Progenitor cell of endocrine pancreas (in vitro differentiated cells): ENCODE data around the gene RAB8A. TPM values are rescaled to one million over a fixed set of nuclear protein-coding genes. Genes with fewer than 3 reads are reported as not detected.

Experiments used
- DNase-seq: peaks from one replicate; pipeline ENCODE4 v3.0.0; 2021; ENCODE audit warnings: low spot score; ENCODE audit not compliant: unreplicated experiment
- H3K27ac Mint-ChIP-seq: 2 replicates; pipeline ENCODE4 v1.8.0; 2021; ENCODE audit warnings: mild to moderate bottlenecking, moderate library complexity, mixed read lengths
- H3K27me3 Mint-ChIP-seq: 2 replicates; pipeline ENCODE4 v1.8.0; 2021; ENCODE audit warnings: mixed read lengths
- H3K36me3 Mint-ChIP-seq: 2 replicates; pipeline ENCODE4 v1.8.0; 2022; ENCODE audit warnings: mixed read lengths; ENCODE audit not compliant: insufficient read depth
- H3K4me1 Mint-ChIP-seq: 2 replicates; pipeline ENCODE4 v1.8.0; 2021; ENCODE audit warnings: low read depth, mixed read lengths
- H3K4me3 Mint-ChIP-seq: 2 replicates; pipeline ENCODE4 v1.8.0; 2021; ENCODE audit warnings: low read depth, mild to moderate bottlenecking, moderate library complexity, mixed read lengths
- H3K9me3 Mint-ChIP-seq: 2 replicates; pipeline ENCODE4 v1.8.0; 2021; ENCODE audit warnings: low read depth, mixed read lengths
- total RNA-seq: library from RNA; stranded (reverse); gene quantifications from 2 replicates; pipeline ENCODE4 v1.2.1, GENCODE V29; 2021
- TF ChIP-seq, protein P1 (sequence below): fragments of 200-600 bp; sonication (generic); IDR thresholded peaks from one replicate; pipeline ENCODE4 v1.5.0; 2021; ENCODE audit warnings: antibody characterized with exemption, mild to moderate bottlenecking; ENCODE audit not compliant: unreplicated experiment

The RAB8A gene
- total RNA-seq, 1 donor from 2014 or later = 67.5 TPM

DNA sequence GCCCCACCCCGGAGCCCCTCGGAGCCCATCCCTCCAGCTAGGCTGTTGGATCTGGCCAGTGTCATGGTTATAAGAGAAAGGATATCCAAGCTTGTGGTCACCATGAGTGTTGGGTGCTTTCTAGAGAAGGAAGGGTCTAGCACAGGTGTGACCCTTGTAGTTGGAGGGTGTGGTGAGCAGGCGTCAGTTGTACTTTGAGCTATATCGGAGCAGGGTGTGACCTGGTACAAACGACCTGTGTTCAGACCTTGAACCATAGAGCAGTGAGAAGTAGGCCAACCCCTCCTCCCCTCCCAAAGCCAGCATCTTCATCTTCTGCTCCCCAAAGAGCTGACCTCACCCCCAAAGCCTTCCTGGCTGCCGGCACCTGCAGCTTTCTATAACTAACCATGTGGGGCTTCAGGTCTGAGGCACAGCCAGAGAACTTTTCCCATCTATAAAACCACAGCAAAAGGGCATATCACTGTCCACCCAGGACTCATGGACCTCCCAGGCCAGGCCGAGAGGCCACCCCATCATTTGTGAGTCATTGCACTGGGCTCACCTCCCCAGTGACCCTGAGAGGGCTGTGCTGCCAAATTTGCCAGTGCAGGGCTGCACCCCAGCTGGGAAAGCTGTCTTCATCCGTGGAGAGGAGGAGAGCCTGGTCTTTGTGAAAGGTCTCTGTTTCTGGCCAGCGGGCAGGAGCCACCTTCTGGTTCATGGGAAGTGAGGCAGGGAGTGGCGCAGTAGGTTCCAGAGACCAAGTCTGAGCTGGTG, 14.2 kb downstream of the RAB8A start:
- Mint-ChIP-seq H3K4me3 (no peak overlapping the region), H3K27ac (peak overlapping the region; percentile 64), H3K4me1 (no peaks in the 10 kb centered on the region), H3K9me3 (no peaks in the 10 kb centered on the region), H3K36me3 (peaks cover 21% of the 10 kb centered on the region), H3K27me3 (no peaks in the 10 kb centered on the region)
- DNase-seq = no peak
- TF ChIP-seq, protein P1, sequence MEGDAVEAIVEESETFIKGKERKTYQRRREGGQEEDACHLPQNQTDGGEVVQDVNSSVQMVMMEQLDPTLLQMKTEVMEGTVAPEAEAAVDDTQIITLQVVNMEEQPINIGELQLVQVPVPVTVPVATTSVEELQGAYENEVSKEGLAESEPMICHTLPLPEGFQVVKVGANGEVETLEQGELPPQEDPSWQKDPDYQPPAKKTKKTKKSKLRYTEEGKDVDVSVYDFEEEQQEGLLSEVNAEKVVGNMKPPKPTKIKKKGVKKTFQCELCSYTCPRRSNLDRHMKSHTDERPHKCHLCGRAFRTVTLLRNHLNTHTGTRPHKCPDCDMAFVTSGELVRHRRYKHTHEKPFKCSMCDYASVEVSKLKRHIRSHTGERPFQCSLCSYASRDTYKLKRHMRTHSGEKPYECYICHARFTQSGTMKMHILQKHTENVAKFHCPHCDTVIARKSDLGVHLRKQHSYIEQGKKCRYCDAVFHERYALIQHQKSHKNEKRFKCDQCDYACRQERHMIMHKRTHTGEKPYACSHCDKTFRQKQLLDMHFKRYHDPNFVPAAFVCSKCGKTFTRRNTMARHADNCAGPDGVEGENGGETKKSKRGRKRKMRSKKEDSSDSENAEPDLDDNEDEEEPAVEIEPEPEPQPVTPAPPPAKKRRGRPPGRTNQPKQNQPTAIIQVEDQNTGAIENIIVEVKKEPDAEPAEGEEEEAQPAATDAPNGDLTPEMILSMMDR = no peak

DNA sequence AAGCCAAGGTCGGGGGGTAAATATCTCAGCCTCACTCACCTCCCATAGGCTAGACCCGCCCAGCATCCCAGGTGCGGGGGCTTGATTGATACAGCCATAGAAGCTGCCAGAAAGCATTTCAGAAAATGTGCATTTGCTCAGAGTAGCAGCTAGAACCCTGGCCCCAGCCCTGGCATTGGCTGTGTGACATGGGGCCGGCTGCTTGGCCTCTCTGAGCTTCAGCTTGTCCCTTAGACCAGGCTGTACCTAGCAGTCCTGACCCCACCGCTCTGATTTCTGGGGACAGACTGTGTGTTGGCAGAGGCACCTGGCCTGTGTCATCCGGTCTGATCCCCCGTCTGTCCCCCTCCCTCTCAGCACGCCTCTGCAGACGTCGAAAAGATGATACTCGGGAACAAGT, 15.4 kb downstream of the RAB8A start:
- no peak overlapping the region for H3K27ac Mint-ChIP-seq
- TF ChIP-seq, protein P1 = no peak
- no peaks in the 10 kb centered on the region for H3K27me3 Mint-ChIP-seq
- no peaks in the 10 kb centered on the region for H3K4me1 Mint-ChIP-seq
- H3K9me3 Mint-ChIP-seq = peaks cover 9% of the 10 kb centered on the region
- DNase-seq = no peak
- H3K4me3 Mint-ChIP-seq = no peak overlapping the region
- H3K36me3 Mint-ChIP-seq = peaks cover 29% of the 10 kb centered on the region

DNA sequence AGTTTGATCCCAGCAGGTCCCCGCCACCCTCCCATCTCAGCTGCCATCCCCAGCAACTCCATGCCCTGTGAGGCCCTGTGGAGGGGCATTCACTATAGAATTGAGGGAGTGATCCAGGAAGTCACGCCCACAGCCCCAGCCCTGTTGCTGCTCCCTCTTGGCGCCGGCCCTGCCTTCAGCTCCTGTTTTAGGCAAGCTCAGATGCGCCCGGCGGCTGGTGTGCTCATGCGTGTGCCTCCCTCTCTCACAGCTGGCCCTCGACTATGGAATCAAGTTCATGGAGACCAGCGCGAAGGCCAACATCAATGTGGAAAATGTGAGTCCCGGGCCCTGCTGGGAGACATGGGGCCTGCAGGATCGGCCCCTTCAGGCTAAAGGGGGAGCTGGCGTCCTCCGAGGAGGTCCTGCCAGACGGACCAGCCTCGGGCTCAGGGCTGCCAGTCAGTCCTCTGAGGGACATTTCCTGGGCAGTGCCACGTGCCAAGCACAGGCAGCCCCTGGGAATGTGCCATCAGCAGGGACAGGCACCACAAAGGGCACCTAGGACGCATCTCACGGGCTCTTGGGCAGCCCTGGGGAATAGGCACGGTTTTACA, 16.2 kb downstream of the RAB8A start:
- Mint-ChIP-seq H3K9me3 (peaks cover 9% of the 10 kb centered on the region), H3K4me3 (no peak overlapping the region), H3K36me3 (peaks cover 36% of the 10 kb centered on the region), H3K27me3 (no peaks in the 10 kb centered on the region), H3K4me1 (no peaks in the 10 kb centered on the region), H3K27ac (no peak overlapping the region)
- TF ChIP-seq, protein P1 = no peak
- no peak for DNase-seq

DNA sequence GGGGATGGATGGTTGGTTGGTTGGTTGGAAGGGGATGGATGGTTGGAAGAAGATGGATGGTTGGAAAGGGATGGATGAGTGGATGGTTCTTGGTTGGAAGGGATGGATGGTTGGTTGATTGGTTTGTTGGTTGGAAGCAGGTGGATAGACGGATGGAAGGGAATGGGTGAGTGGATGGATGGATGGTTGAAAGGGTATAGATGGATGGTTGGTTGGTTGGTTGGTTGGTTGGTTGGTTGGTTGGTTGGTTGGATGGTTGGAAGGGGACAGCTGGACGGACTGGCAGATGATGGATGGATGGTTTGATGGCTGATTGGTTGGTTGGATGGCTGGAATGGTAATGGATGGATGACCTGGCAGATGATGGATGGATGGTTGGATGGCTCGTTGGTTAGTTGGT, 20.0 kb downstream of the RAB8A start:
- H3K4me3 Mint-ChIP-seq = no peak overlapping the region
- H3K27me3 Mint-ChIP-seq = no peaks in the 10 kb centered on the region
- H3K9me3 Mint-ChIP-seq = peaks cover 9% of the 10 kb centered on the region
- DNase-seq = no peak
- no peak overlapping the region for H3K27ac Mint-ChIP-seq
- H3K36me3 Mint-ChIP-seq = peaks cover 47% of the 10 kb centered on the region
- H3K4me1 Mint-ChIP-seq = no peaks in the 10 kb centered on the region
- TF ChIP-seq, protein P1 = no peak

DNA sequence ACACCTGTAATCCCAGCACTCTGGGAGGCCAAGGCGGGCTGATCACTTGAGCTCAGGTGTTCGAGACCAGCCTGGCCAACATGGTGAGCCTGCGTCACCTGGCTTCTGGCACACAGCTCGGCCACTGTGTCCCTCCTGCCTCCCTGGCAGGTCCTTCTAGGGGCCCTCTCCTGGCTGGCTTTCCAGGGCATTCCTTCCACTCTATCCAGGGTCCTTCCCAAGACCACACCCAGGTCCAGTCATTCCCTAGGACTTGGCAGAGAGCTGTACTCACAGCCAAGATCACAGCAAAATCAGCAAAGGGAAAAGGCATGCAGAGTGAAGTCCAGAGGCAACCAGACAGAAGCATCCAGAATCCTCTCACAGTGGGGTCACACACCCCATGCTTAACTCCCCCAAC, 22.1 kb downstream of the RAB8A start:
- Mint-ChIP-seq H3K27me3 (no peaks in the 10 kb centered on the region), H3K4me1 (no peaks in the 10 kb centered on the region), H3K9me3 (peaks cover 9% of the 10 kb centered on the region), H3K4me3 (no peak overlapping the region), H3K36me3 (peaks cover 41% of the 10 kb centered on the region), H3K27ac (no peak overlapping the region)
- TF ChIP-seq, protein P1 = no peak
- DNase-seq = no peak
